Mesenchymal stem cell (in vitro differentiated cells and primary cell): ENCODE results near the gene NLRP1.

Source experiments
- DNase-seq: peaks from one replicate; pipeline ENCODE4 v3.0.0-alpha.2; 2013
- H2AFZ ChIP-seq: one replicate; pipeline ENCODE4 v1.6.1; 2013; ENCODE audit warnings: low read depth, mild to moderate bottlenecking, control low read depth, inconsistent platforms, low read length, moderate library complexity
- H2AK5ac ChIP-seq: 2 replicates; pipeline ENCODE4 v1.6.1; 2013; ENCODE audit warnings: low read length, moderate library complexity, mild to moderate bottlenecking, inconsistent platforms; ENCODE audit not compliant: severe bottlenecking
- H2BK120ac ChIP-seq: one replicate; pipeline ENCODE4 v1.6.1; 2013; ENCODE audit warnings: low read depth, mild to moderate bottlenecking, inconsistent platforms, low read length, moderate library complexity
- H2BK12ac ChIP-seq, 2 experiments: one replicate each; pipeline ENCODE4 v1.6.1; 2013; ENCODE audit warnings: inconsistent platforms in 2 of 2, low read length in 2 of 2, mild to moderate bottlenecking in 2 of 2, moderate library complexity in 2 of 2, control low read depth in 1 of 2
- H2BK15ac ChIP-seq: one replicate; pipeline ENCODE4 v1.6.1; 2013; ENCODE audit warnings: mild to moderate bottlenecking, low read depth, inconsistent platforms; ENCODE audit not compliant: poor library complexity, severe bottlenecking
- H2BK5ac ChIP-seq: 2 replicates; pipeline ENCODE4 v1.6.1; 2013; ENCODE audit warnings: low read depth, mild to moderate bottlenecking, low read length, control low read depth, inconsistent platforms; ENCODE audit not compliant: poor library complexity, severe bottlenecking
- H3K14ac ChIP-seq, 2 experiments: one replicate each; pipeline ENCODE4 v1.6.1; 2013; ENCODE audit warnings: inconsistent platforms in 2 of 2, low read length in 2 of 2, control low read depth in 1 of 2, mild to moderate bottlenecking in 1 of 2, moderate library complexity in 1 of 2
- H3K18ac ChIP-seq, 2 experiments: one replicate each; pipeline ENCODE4 v1.6.1; 2013; ENCODE audit warnings: inconsistent platforms in 2 of 2, low read length in 2 of 2, control low read depth in 1 of 2, low read depth in 1 of 2, mild to moderate bottlenecking in 1 of 2
- H3K23ac ChIP-seq, 2 experiments: one replicate each; pipeline ENCODE4 v1.6.1; 2013; ENCODE audit warnings: inconsistent platforms in 2 of 2, low read length in 2 of 2, mild to moderate bottlenecking in 2 of 2, moderate library complexity in 2 of 2, control low read depth in 1 of 2
- H3K27ac ChIP-seq: 2 replicates; pipeline ENCODE4 v1.5.1; 2013; ENCODE audit warnings: mild to moderate bottlenecking, moderate library complexity, low read length, control low read depth, inconsistent platforms; ENCODE audit not compliant: poor library complexity, severe bottlenecking
- H3K27me3 ChIP-seq, 2 experiments: 2 replicates each; pipeline versions ENCODE4 v1.6.1 to v1.7.0; 2013; ENCODE audit warnings: low read length in 2 of 2, mild to moderate bottlenecking in 2 of 2, moderate library complexity in 2 of 2, control low read depth in 1 of 2, inconsistent platforms in 1 of 2; ENCODE audit not compliant: control insufficient read depth in 1 of 2, insufficient read depth in 1 of 2
- H3K36me3 ChIP-seq, 2 experiments: 2 replicates each; pipeline versions ENCODE4 v1.6.1 to v1.7.0; 2013; ENCODE audit warnings: low read length in 2 of 2, control low read depth in 1 of 2, inconsistent platforms in 1 of 2, low read depth in 1 of 2, mild to moderate bottlenecking in 1 of 2; ENCODE audit not compliant: insufficient read depth in 2 of 2, control insufficient read depth in 1 of 2
- H3K4ac ChIP-seq, 2 experiments: one replicate each; pipeline ENCODE4 v1.6.1; 2013; ENCODE audit warnings: inconsistent platforms in 2 of 2, low read length in 2 of 2, mild to moderate bottlenecking in 2 of 2, moderate library complexity in 2 of 2, control low read depth in 1 of 2, low read depth in 1 of 2
- H3K4me1 ChIP-seq: 2 replicates; pipeline ENCODE4 v1.6.1; 2013; ENCODE audit warnings: low read depth, low read length, control low read depth; ENCODE audit not compliant: control insufficient read depth, insufficient read depth
- H3K4me2 ChIP-seq: 2 replicates; pipeline ENCODE4 v1.6.1; 2013; ENCODE audit warnings: low read length, mild to moderate bottlenecking, inconsistent platforms; ENCODE audit not compliant: poor library complexity, severe bottlenecking
- H3K4me3 ChIP-seq, 2 experiments: 2 replicates each; pipeline versions ENCODE4 v1.5.1 to v1.7.0; 2013; ENCODE audit warnings: low read length in 2 of 2, mild to moderate bottlenecking in 2 of 2, control low read depth in 1 of 2, low read depth in 1 of 2; ENCODE audit not compliant: insufficient read depth in 1 of 2
- H3K79me1 ChIP-seq: replicated peaks from 2 replicates; pipeline ENCODE4 v1.6.1; 2013; ENCODE audit warnings: mild to moderate bottlenecking, control low read depth, low read length, inconsistent platforms; ENCODE audit not compliant: poor library complexity, severe bottlenecking
- H3K9ac ChIP-seq: 2 replicates; pipeline ENCODE4 v1.7.0; 2013; ENCODE audit warnings: mild to moderate bottlenecking, low read length, moderate library complexity
- H3K9me3 ChIP-seq: 2 replicates; pipeline ENCODE4 v1.7.0; 2013; ENCODE audit warnings: mild to moderate bottlenecking, low read length; ENCODE audit not compliant: control insufficient read depth
- H4K8ac ChIP-seq: one replicate; pipeline ENCODE4 v1.6.1; 2013; ENCODE audit warnings: inconsistent platforms, mild to moderate bottlenecking, low read length, moderate library complexity
- H4K91ac ChIP-seq: one replicate; pipeline ENCODE4 v1.6.1; 2013; ENCODE audit warnings: mild to moderate bottlenecking, low read length, inconsistent platforms
- WGBS: methylation state at CpG from one replicate; pipeline ENCODE4 v1.1.7; 2013; ENCODE audit warnings: mixed read lengths; 5-methylcytosine and 5-hydroxymethylcytosine counted together

The NLRP1 gene

GRCh38 chr17:5619088-5619740 is 34.9 kb upstream of the NLRP1 start:
- Histone ChIP-seq H2BK15ac (no peak overlapping the region), H2AK5ac (no peak overlapping the region), H4K91ac (no peak overlapping the region), H3K4me2 (no peak overlapping the region), H3K4me1 (no peaks in the 10 kb centered on the region), H2BK5ac (no peak overlapping the region), H3K79me1 (no peaks in the 10 kb centered on the region), H3K9me3 (no peaks in the 10 kb centered on the region), H3K27me3 (peaks cover 14 to 27% of the 10 kb centered on the region in 2 experiments), H2AFZ (no peak overlapping the region), H3K36me3 (no peaks in the 10 kb centered on the region), H4K8ac (no peak overlapping the region), H3K14ac (no peak overlapping the region), H3K18ac (no peak overlapping the region), H3K27ac (no peak overlapping the region), H3K9ac (no peak overlapping the region), H2BK120ac (no peak overlapping the region), H3K4ac (no peak overlapping the region), H3K23ac (no peak overlapping the region), H3K4me3 (no peak overlapping the region), H2BK12ac (no peak overlapping the region)
- no peak for DNase-seq
- 89% methylated on average over 20 of the region's 20 CpGs for WGBS

DNA sequence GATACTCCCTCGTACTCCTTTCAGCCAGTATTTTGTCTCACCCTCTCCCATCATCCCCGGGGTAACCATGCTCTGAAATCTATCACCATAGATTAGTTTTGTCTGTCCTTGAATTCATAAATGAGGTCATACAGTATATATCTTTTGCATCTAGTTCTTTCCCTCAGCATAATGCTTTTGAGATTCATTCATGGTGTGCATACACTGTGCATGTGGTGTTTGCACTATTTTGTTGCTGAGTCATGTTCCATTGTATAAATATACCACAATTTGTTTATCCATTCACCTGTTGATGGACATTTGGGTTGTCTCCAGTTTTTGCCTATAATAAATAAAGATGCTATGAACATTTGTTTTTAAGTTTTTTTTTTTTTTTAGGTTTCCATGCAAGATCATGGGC is 34.2 kb upstream of the NLRP1 start:
- Histone ChIP-seq H3K27me3 (peaks cover 10 to 34% of the 10 kb centered on the region in 2 experiments), H2BK12ac (no peak overlapping the region), H2BK15ac (no peak overlapping the region), H3K23ac (no peak overlapping the region), H2BK5ac (no peak overlapping the region), H3K18ac (no peak overlapping the region), H3K4me3 (no peak overlapping the region), H3K4me2 (no peak overlapping the region), H2BK120ac (no peak overlapping the region), H3K4me1 (no peaks in the 10 kb centered on the region), H3K79me1 (no peaks in the 10 kb centered on the region), H3K9me3 (no peaks in the 10 kb centered on the region), H4K91ac (no peak overlapping the region), H3K36me3 (no peaks in the 10 kb centered on the region), H3K4ac (no peak overlapping the region), H3K27ac (no peak overlapping the region), H3K9ac (no peak overlapping the region), H4K8ac (no peak overlapping the region), H2AFZ (no peak overlapping the region), H3K14ac (no peak overlapping the region), H2AK5ac (no peak overlapping the region)
- 100% methylated on average over 1 of the region's 2 CpGs for WGBS
- peak; percentile 6 for DNase-seq

- Histone ChIP-seq H2BK12ac (no peak overlapping the region), H4K8ac (no peak overlapping the region), H3K9ac (no peak overlapping the region), H2AFZ (no peak overlapping the region), H3K4me1 (no peaks in the 10 kb centered on the region), H3K23ac (no peak overlapping the region), H3K79me1 (no peaks in the 10 kb centered on the region), H2BK15ac (no peak overlapping the region), H2BK120ac (no peak overlapping the region), H3K36me3 (no peaks in the 10 kb centered on the region), H2AK5ac (no peak overlapping the region), H2BK5ac (no peak overlapping the region), H3K9me3 (no peaks in the 10 kb centered on the region), H3K27ac (no peak overlapping the region), H3K4ac (no peak overlapping the region), H3K4me3 (no peak overlapping the region), H3K18ac (no peak overlapping the region), H4K91ac (no peak overlapping the region), H3K4me2 (no peak overlapping the region), H3K14ac (no peak overlapping the region), H3K27me3 (peaks cover 3 to 22% of the 10 kb centered on the region in 2 experiments)
- 91% methylated on average over 2 of the region's 2 CpGs for WGBS
- DNase-seq, result no peak
These were observed 31.2 kb upstream of the NLRP1 start for GRCh38 chr17:5615476-5615875.

- no peak overlapping the region for H2AFZ ChIP-seq
- 63% methylated on average over 6 of the region's 6 CpGs for WGBS
- DNase-seq, result no peak
These were observed 26.6 kb upstream of the NLRP1 start for GRCh38 chr17:5610956-5611355.

More at GRCh38 chr17:5610956-5611355, 26.6 kb upstream of the NLRP1 start:
- H3K27ac ChIP-seq, result no peak overlapping the region
- H4K91ac ChIP-seq, result no peak overlapping the region
- no peak overlapping the region for H3K4me3 ChIP-seq
- no peak overlapping the region for H2BK5ac ChIP-seq
- H3K23ac ChIP-seq, result no peak overlapping the region
- no peak overlapping the region for H2BK12ac ChIP-seq
- no peak overlapping the region for H3K14ac ChIP-seq
- H3K9ac ChIP-seq, result no peak overlapping the region
- peaks cover 3 to 18% of the 10 kb centered on the region in 2 experiments for H3K27me3 ChIP-seq
- no peak overlapping the region for H3K18ac ChIP-seq
- no peak overlapping the region for H2BK120ac ChIP-seq
- H3K4ac ChIP-seq, result no peak overlapping the region
- H3K4me2 ChIP-seq, result no peak overlapping the region
- no peak overlapping the region for H4K8ac ChIP-seq
- no peaks in the 10 kb centered on the region for H3K79me1 ChIP-seq
- no peaks in the 10 kb centered on the region for H3K9me3 ChIP-seq
- no peak overlapping the region for H2BK15ac ChIP-seq
- no peaks in the 10 kb centered on the region for H3K36me3 ChIP-seq
- no peaks in the 10 kb centered on the region for H3K4me1 ChIP-seq
- no peak overlapping the region for H2AK5ac ChIP-seq
